Thyroid gland (tissue), 4 donors: Measurements from ENCODE around the gene PPP2R5C. TPM values are rescaled to one million over a fixed set of nuclear protein-coding genes. Genes with fewer than 3 reads are reported as not detected.

Experiments used
- DNase-seq, 2 donors: peaks; one replicate each; pipeline ENCODE4 v3.0.0-alpha.2; 2019
- H3K27ac ChIP-seq, 3 donors: fragments of 200-600 bp; sonication (generic); 1 replicate in 2 of 3; 2 replicates in 1 of 3; pipeline ENCODE4 v1.5.1; 2016 to 2019; ENCODE audit warnings: mild to moderate bottlenecking in 1 of 3, moderate library complexity in 1 of 3
- H3K27me3 ChIP-seq: fragments of 200-600 bp; sonication (generic); one replicate; pipeline ENCODE4 v1.5.1; 2019
- H3K36me3 ChIP-seq, 2 donors: fragments of 200-600 bp; sonication (generic); one replicate each; pipeline ENCODE4 v1.5.1; 2016 to 2019
- H3K4me1 ChIP-seq, 2 donors: fragments of 200-600 bp; sonication (generic); one replicate each; pipeline ENCODE4 v1.5.1; 2017 to 2019
- H3K4me3 ChIP-seq, 3 donors: fragments of 200-600 bp; sonication (generic); replicated peaks in 1 of 3; 1 replicate in 2 of 3; 2 replicates in 1 of 3; pipeline ENCODE4 v1.5.1; 2016; ENCODE audit warnings: mild to moderate bottlenecking in 1 of 3
- H3K9me3 ChIP-seq: fragments of 200-600 bp; sonication (generic); one replicate; pipeline ENCODE4 v1.5.1; 2017
- CTCF ChIP-seq, 6 experiments: fragments of 200-600 bp in 3 of 6; fragments of 450-650 bp in 3 of 6; sonication (generic) in 3 of 6; IDR thresholded peaks; one replicate each; pipeline ENCODE4 v1.5.1; 2016 to 2019; ENCODE audit warnings: antibody characterized with exemption in 6 of 6, mild to moderate bottlenecking in 2 of 6, inconsistent platforms in 1 of 6, moderate library complexity in 1 of 6
- POLR2A ChIP-seq, 2 donors: fragments of 450-650 bp; IDR thresholded peaks; one replicate each; pipeline ENCODE4 v1.6.1; 2017; ENCODE audit warnings: antibody characterized with exemption in 2 of 2, mild to moderate bottlenecking in 2 of 2, moderate library complexity in 1 of 2
- WGBS, 2 donors: methylation state at CpG; one replicate each; pipeline ENCODE4 v1.1.5; 2017; 5-methylcytosine and 5-hydroxymethylcytosine counted together
- intact Hi-C: fragments of 100-400 bp; cut with DNase I; formaldehyde crosslinking; loops from one replicate; pipeline ENCODE4 v1.15.1; 2023
- total RNA-seq, 4 donors: library from RNA; depleted of rRNA; stranded (reverse); fragments of >200 nt; gene quantifications; one replicate each; pipeline ENCODE4 v1.2.3, GENCODE V29; 2016

The PPP2R5C gene
- total RNA-seq, 4 donors from 2014 or later = 105 to 209 (median 141) TPM

GRCh38 chr14:101762530-101763101 is 1.1 kb downstream of the PPP2R5C start:
- Histone ChIP-seq H3K4me1 (peaks cover 9 to 37% of the 10 kb centered on the region in 2 donors), H3K27me3 (no peaks in the 10 kb centered on the region), H3K4me3 (peak overlapping the region in 2 of 3 donors; percentile 43 to 93), H3K9me3 (no peaks in the 10 kb centered on the region), H3K27ac (peak overlapping the region in 2 of 3 donors; percentile 31 to 65), H3K36me3 (no peaks in the 10 kb centered on the region)
- 38 to 46% methylated on average over 4 of the region's 4 CpGs for WGBS, 2 donors
- DNase-seq = no peak
- TF ChIP-seq POLR2A (IDR thresholded peaks at IDR 0.05) = no peak
- no peak for TF ChIP-seq CTCF (IDR thresholded peaks at IDR 0.05)
- intact Hi-C loops = no loop called here

GRCh38 chr14:101763941-101764709 is 2.6 kb downstream of the PPP2R5C start:
- Histone ChIP-seq H3K27ac (peak overlapping the region in 2 of 3 donors; percentile 70 to 79), H3K36me3 (no peaks in the 10 kb centered on the region), H3K9me3 (no peaks in the 10 kb centered on the region), H3K4me3 (no peak overlapping the region), H3K27me3 (no peaks in the 10 kb centered on the region), H3K4me1 (peaks cover 9 to 37% of the 10 kb centered on the region in 2 donors)
- intact Hi-C loops = no loop called here
- peak; percentile 72 to 75 for DNase-seq
- TF ChIP-seq POLR2A (IDR thresholded peaks at IDR 0.05) (no peak), CTCF (IDR thresholded peaks at IDR 0.05) (no peak)
- WGBS, 2 donors = 59 to 69% methylated on average over 10 of the region's 10 CpGs

- Histone ChIP-seq H3K4me1 (peaks cover 0 to 32% of the 10 kb centered on the region in 2 donors), H3K27ac (no peak overlapping the region), H3K27me3 (no peaks in the 10 kb centered on the region), H3K36me3 (no peaks in the 10 kb centered on the region), H3K4me3 (no peak overlapping the region), H3K9me3 (no peaks in the 10 kb centered on the region)
- TF ChIP-seq CTCF (IDR thresholded peaks at IDR 0.05) (no peak), POLR2A (IDR thresholded peaks at IDR 0.05) (no peak)
- 90 to 92% methylated on average over 7 of the region's 7 CpGs for WGBS, 2 donors
- no peak for DNase-seq
- intact Hi-C loops = loop anchor here (5.0 kb wide), 1 partner anchor 180 kb away; no protein-coding TSS in a partner anchor
These were observed 6.3 kb downstream of the PPP2R5C start for GRCh38 chr14:101767618-101768362.

GRCh38 chr14:101770183-101770582 is 8.7 kb downstream of the PPP2R5C start:
- intact Hi-C loops = no loop called here

More at GRCh38 chr14:101770183-101770582, 8.7 kb downstream of the PPP2R5C start:
- 91 to 93% methylated on average over 3 of the region's 3 CpGs for WGBS, 2 donors
- Histone ChIP-seq H3K4me1 (peaks cover 0 to 9% of the 10 kb centered on the region in 2 donors), H3K36me3 (no peaks in the 10 kb centered on the region), H3K27ac (no peak overlapping the region), H3K4me3 (no peak overlapping the region), H3K27me3 (no peaks in the 10 kb centered on the region), H3K9me3 (no peaks in the 10 kb centered on the region)
- TF ChIP-seq CTCF (IDR thresholded peaks at IDR 0.05) (no peak), POLR2A (IDR thresholded peaks at IDR 0.05) (no peak)
- DNase-seq = no peak
